Activated T-cell treated with anti-CD3 and anti-CD28 coated beads for 1 hour (primary cell): ENCODE results near the gene GDPD3.

Source experiments
- DNase-seq: peaks from one replicate; pipeline ENCODE4 v3.0.0-alpha.2; 2020; ENCODE audit warnings: low read depth

Gene GDPD3

GRCh38 chr16:30095166-30096078 is 17.9 kb downstream of the GDPD3 start:
- no peak for DNase-seq

- DNase-seq: no peak
Measured at GRCh38 chr16:30094541-30095165, 18.7 kb downstream of the GDPD3 start.

GRCh38 chr16:30092373-30093010 is 20.8 kb downstream of the GDPD3 start:
- DNase-seq: no peak

GRCh38 chr16:30091474-30092372 is 21.6 kb downstream of the GDPD3 start, which contains the start of gene TBX6:
TBX6 (minus strand) TSS chr16:30091924; CDS start chr16:30091193, 731 bp downstream.
- peak; percentile 89 for DNase-seq

- DNase-seq: no peak
Measured at GRCh38 chr16:30090610-30091331, 22.6 kb downstream of the GDPD3 start.

GRCh38 chr16:30088832-30089624 is 24.3 kb downstream of the GDPD3 start:
- no peak for DNase-seq

- no peak for DNase-seq
Measured at GRCh38 chr16:30088237-30088831, 25.0 kb downstream of the GDPD3 start.

GRCh38 chr16:30087181-30087898 is 26.0 kb downstream of the GDPD3 start:
- DNase-seq: no peak

GRCh38 chr16:30086291-30087140 is 26.8 kb downstream of the GDPD3 start:
- no peak for DNase-seq

- DNase-seq: no peak
Measured at GRCh38 chr16:30085820-30086219, 27.5 kb downstream of the GDPD3 start.

GRCh38 chr16:30085247-30085646 is 28.1 kb downstream of the GDPD3 start:
- DNase-seq: no peak

GRCh38 chr16:30084816-30085159 is 28.5 kb downstream of the GDPD3 start:
- DNase-seq: no peak

- DNase-seq: no peak
Measured at GRCh38 chr16:30084096-30084815, 29.1 kb downstream of the GDPD3 start.

- no peak for DNase-seq
Measured at GRCh38 chr16:30083216-30084055, 29.9 kb downstream of the GDPD3 start.

- DNase-seq: no peak
Measured at GRCh38 chr16:30082545-30083090, 30.7 kb downstream of the GDPD3 start.

- no peak for DNase-seq
Measured at GRCh38 chr16:30079480-30079879, 33.9 kb downstream of the GDPD3 start.
